Heart left ventricle (tissue), 16 donors: ENCODE data around the gene SCYL2. TPM values are rescaled to one million over a fixed set of nuclear protein-coding genes. Genes with fewer than 3 reads are reported as not detected.

Source experiments
- ATAC-seq, 4 donors: fragments of 200-7000 bp; cut with Tn5 transposase; one replicate each; pipeline ENCODE4 v1.9.1; 2020 to 2022; ENCODE audit warnings: moderate library complexity in 4 of 4, mild to moderate bottlenecking in 3 of 4, moderate number of reproducible peaks in 1 of 4
- DNase-seq, 5 donors: peaks; one replicate each; pipeline ENCODE4 v3.0.0-alpha.2; 2020
- H3K27ac ChIP-seq, 12 donors: fragments of 200-600 bp; sonication (generic) in 4 of 12; one replicate each; pipeline versions ENCODE4 v1.5.0 to v1.8.0; 2016 to 2022; ENCODE audit warnings: mild to moderate bottlenecking in 2 of 12
- H3K27me3 ChIP-seq, 9 donors: fragments of 200-600 bp; sonication (generic) in 2 of 9; one replicate each; pipeline versions ENCODE4 v1.5.1 to v1.8.0; 2016 to 2022; ENCODE audit warnings: mild to moderate bottlenecking in 3 of 9
- H3K36me3 ChIP-seq, 9 donors: fragments of 200-600 bp; sonication (generic) in 2 of 9; one replicate each; pipeline versions ENCODE4 v1.5.0 to v1.8.0; 2018 to 2022; ENCODE audit warnings: mild to moderate bottlenecking in 2 of 9
- H3K4me1 ChIP-seq, 12 donors: fragments of 200-600 bp; sonication (generic) in 4 of 12; one replicate each; pipeline versions ENCODE4 v1.5.0 to v1.8.0; 2016 to 2022; ENCODE audit warnings: mild to moderate bottlenecking in 3 of 12
- H3K4me3 ChIP-seq, 12 donors: fragments of 200-600 bp; sonication (generic) in 4 of 12; one replicate each; pipeline versions ENCODE4 v1.5.0 to v1.8.0; 2017 to 2022; ENCODE audit warnings: mild to moderate bottlenecking in 9 of 12, moderate library complexity in 4 of 12
- H3K9me3 ChIP-seq, 12 donors: fragments of 200-600 bp; sonication (generic) in 4 of 12; one replicate each; pipeline versions ENCODE4 v1.5.0 to v1.8.0; 2016 to 2022; ENCODE audit warnings: mild to moderate bottlenecking in 1 of 12
- CTCF ChIP-seq, 12 donors: fragments of 200-600 bp; sonication (generic) in 4 of 12; IDR thresholded peaks; one replicate each; pipeline versions ENCODE4 v1.5.0 to v1.8.0; 2018 to 2022; ENCODE audit warnings: antibody characterized with exemption in 12 of 12, mild to moderate bottlenecking in 5 of 12
- POLR2A ChIP-seq, 2 donors: fragments of 450-650 bp; IDR thresholded peaks; one replicate each; pipeline ENCODE4 v1.6.1; 2017; ENCODE audit warnings: antibody characterized with exemption in 2 of 2, mild to moderate bottlenecking in 2 of 2, moderate library complexity in 2 of 2
- WGBS, 4 donors: extraction: QIAGEN DNeasy Blood & Tissue Kit in 2 of 4; methylation state at CpG; one replicate each; pipeline versions ENCODE4 v1.1.5 to v1.1.7; 2013 to 2018; 5-methylcytosine and 5-hydroxymethylcytosine counted together
- intact Hi-C, 10 donors: fragments of 100-400 bp; cut with DNase I; formaldehyde crosslinking; loops; one replicate each; pipeline versions ENCODE4 v1.11.1 to v1.14.2; 2022
- polyA plus RNA-seq, 2 donors: library from polyadenylated mRNA; stranded (reverse); fragments of 200-250 nt; gene quantifications; one replicate each; pipeline ENCODE4 v1.2.3, GENCODE V29; 2013
- total RNA-seq, 9 donors: library from RNA; depleted of rRNA in 2 of 9; stranded (reverse); fragments of >200 nt in 2 of 9; fragmentation: NEBNext Ultra II Directional in 3 of 9; extraction: Animal tissue kit (Norgen Biotek cat#: 25700) in 3 of 9; gene quantifications; one replicate each; pipeline versions ENCODE4 v1.1.0 to v1.2.4, GENCODE V29; 2016 to 2023
- donor health status: ischemic (EF 13 %, LVEDD 7.1; RV severe dilation, severe dysfunction).
- donor health status: healthy with polysubstance abuse.
- donor health status: DM: no; HTN: yes; CAD: no.
- donor health status: DM: no; HTN: no; CAD: no.
- donor health status: ischemic (EF 25% LVEDD 6.9; RV normal size, moderate dysfunction).
- donor health status: ischemic (EF 25% LVEDD 5.7; RV mildly dilated, moderate dysfunction).
- donor health status: healthy.
- donor health status: DM: yes; HTN: yes; CAD: no.
- donor health status: ischemic (EF 35%, LVEDD 5.7; RV mildly dilated, moderate dysfunction).
- donor health status: nonischemic (EF 11% LVEDD 7.7; RV severe dilation, severe dysfunction).
- donor health status: DM: yes; HTN: yes; CAD: no.
- donor health status: PGD.
- donor health status: ischemic (EF 29% LVEDD 5.4; RV normal size, mild dysfunction).
- donor health status: nonischemic (EF 23%, LVEDD 6.1; RV moderate dilation, normal function).

The SCYL2 gene
- total and polyA plus RNA-seq, 11 donors: 8.1 to 41.3 (median 30.2) TPM

- WGBS, 4 donors: 74 to 94% (median 91%) methylated on average over 5 of the region's 5 CpGs
- Histone ChIP-seq H3K27ac (no peak overlapping the region), H3K4me1 (no peaks in the 10 kb centered on the region), H3K4me3 (no peak overlapping the region), H3K9me3 (no peaks in the 10 kb centered on the region), H3K36me3 (no peaks in the 10 kb centered on the region), H3K27me3 (no peaks in the 10 kb centered on the region)
- intact Hi-C loops: loop anchor here in 1 of 10 donors (10.0 kb wide), 1 partner anchor 302 kb away; no protein-coding TSS in a partner anchor
- no peak for ATAC-seq
- no peak for DNase-seq
- TF ChIP-seq CTCF (IDR thresholded peaks at IDR 0.05) (no peak), POLR2A (IDR thresholded peaks at IDR 0.05) (no peak)
These were observed 23.8 kb upstream of the SCYL2 start for GRCh38 chr12:100243137-100243536.

- Histone ChIP-seq H3K9me3 (no peaks in the 10 kb centered on the region), H3K27ac (no peak overlapping the region), H3K4me3 (no peak overlapping the region), H3K36me3 (no peaks in the 10 kb centered on the region), H3K27me3 (no peaks in the 10 kb centered on the region), H3K4me1 (no peaks in the 10 kb centered on the region)
- DNase-seq (no peak), ATAC-seq (no peak)
- TF ChIP-seq POLR2A (IDR thresholded peaks at IDR 0.05) (no peak), CTCF (IDR thresholded peaks at IDR 0.05) (no peak)
- intact Hi-C loops: loop anchor here in 1 of 10 donors (10.0 kb wide), 1 partner anchor 297 kb away; no protein-coding TSS in a partner anchor
- 93 to 97% (median 95%) methylated on average over 4 of the region's 4 CpGs for WGBS, 4 donors
These were observed 19.2 kb upstream of the SCYL2 start for GRCh38 chr12:100247765-100248164.

- intact Hi-C loops: loop anchor here in 1 of 10 donors (10.0 kb wide), 1 partner anchor 296 kb away; no protein-coding TSS in a partner anchor
- no peak for TF ChIP-seq CTCF (IDR thresholded peaks at IDR 0.05)
- no peak for TF ChIP-seq POLR2A (IDR thresholded peaks at IDR 0.05)
- Histone ChIP-seq H3K9me3 (no peaks in the 10 kb centered on the region), H3K4me3 (no peak overlapping the region), H3K36me3 (no peaks in the 10 kb centered on the region), H3K4me1 (no peaks in the 10 kb centered on the region), H3K27ac (no peak overlapping the region), H3K27me3 (no peaks in the 10 kb centered on the region)
- DNase-seq (no peak), ATAC-seq (no peak)
These were observed 18.1 kb upstream of the SCYL2 start for GRCh38 chr12:100248886-100249285.

GRCh38 chr12:100249941-100250340, 17.0 kb upstream of the SCYL2 start:
- no peak for DNase-seq
- Histone ChIP-seq H3K27me3 (no peaks in the 10 kb centered on the region), H3K36me3 (no peaks in the 10 kb centered on the region), H3K27ac (no peak overlapping the region), H3K4me3 (no peak overlapping the region), H3K4me1 (no peaks in the 10 kb centered on the region), H3K9me3 (no peaks in the 10 kb centered on the region)
- TF ChIP-seq CTCF (IDR thresholded peaks at IDR 0.05) (no peak), POLR2A (IDR thresholded peaks at IDR 0.05) (no peak)
- 91 to 93% (median 93%) methylated on average over 7 of the region's 7 CpGs for WGBS, 4 donors
- ATAC-seq: no peak
- intact Hi-C loops: loop anchor here in 1 of 10 donors (10.0 kb wide), 1 partner anchor 295 kb away; no protein-coding TSS in a partner anchor
